CD4-positive, alpha-beta T cell treated with Interleukin-4 for 4 hours (primary cell): ENCODE data around the gene MED26.
"Not testable (repeated sequence)": the region's sequence is repeated elsewhere in the genome, so short reads cannot be mapped to it uniquely, and the experiment has no call there.

ENCODE experiments used
- DNase-seq: peaks from one replicate; pipeline ENCODE4 v3.0.0-alpha.2; 2020

Gene MED26

DNA sequence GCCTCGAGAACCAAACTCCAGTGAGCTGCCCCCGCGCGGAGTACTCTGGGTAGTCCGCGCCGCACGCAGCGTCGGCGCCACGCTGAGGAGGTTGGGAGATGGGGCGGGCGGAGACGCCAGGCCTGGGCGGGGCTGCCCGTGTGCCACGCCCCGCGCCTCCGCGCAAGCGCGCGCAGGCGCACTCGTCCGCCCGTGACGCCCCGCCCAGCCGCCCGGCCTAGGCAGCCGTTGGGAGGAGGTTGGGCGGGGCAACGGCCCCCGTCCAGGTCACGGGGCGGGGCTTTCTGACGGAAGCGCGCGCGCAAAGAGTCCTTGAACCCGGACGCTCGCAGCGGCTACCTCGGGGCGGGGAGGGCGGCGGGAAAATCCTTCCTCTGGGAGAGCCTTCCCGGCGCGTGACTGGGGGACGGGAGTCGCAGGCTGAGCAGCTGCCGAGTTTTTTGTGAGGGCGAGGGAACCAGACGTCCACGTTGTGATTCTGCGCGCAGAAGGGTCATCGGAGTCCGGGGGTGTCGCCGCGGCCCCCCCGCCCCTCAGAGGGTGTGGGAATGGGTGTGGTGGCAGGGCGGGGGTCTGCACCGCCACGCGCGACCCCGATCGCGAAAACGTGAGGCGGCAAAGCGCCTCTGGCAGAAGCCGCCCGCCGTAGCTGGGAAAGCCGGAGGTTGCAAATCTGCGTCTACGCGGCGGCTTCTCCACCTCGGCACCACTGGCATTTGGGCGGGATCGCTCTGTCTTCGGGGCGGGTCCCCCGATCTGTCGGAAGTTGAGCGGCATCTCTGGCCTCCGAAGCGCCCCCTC, at the start of gene MED26:
TSS of gene MED26 (minus strand) at position 22 of the 801 bp plus-strand sequence. CDS start 261 bp downstream, outside the sequence.
- peak; percentile 90 for DNase-seq

DNA sequence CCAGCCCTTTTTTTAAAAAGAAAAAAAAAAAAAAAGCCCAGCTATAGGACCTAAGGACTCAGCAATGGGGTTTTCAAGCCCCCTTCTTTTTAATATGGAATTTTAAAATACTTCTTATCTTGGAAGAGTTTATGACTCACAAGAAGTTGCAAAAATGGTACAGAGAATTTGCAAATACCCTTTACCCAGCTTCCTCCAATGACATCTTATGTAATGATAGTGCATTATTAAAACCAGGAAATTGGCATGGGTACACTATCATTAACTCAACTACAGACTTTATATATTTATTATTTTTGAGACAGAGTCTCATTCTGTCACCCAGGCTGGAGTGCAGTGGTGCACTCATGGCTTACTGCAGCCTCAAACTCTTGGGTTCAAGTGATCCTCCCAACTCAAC, 49.1 kb upstream of the MED26 start:
- no peak for DNase-seq

DNA sequence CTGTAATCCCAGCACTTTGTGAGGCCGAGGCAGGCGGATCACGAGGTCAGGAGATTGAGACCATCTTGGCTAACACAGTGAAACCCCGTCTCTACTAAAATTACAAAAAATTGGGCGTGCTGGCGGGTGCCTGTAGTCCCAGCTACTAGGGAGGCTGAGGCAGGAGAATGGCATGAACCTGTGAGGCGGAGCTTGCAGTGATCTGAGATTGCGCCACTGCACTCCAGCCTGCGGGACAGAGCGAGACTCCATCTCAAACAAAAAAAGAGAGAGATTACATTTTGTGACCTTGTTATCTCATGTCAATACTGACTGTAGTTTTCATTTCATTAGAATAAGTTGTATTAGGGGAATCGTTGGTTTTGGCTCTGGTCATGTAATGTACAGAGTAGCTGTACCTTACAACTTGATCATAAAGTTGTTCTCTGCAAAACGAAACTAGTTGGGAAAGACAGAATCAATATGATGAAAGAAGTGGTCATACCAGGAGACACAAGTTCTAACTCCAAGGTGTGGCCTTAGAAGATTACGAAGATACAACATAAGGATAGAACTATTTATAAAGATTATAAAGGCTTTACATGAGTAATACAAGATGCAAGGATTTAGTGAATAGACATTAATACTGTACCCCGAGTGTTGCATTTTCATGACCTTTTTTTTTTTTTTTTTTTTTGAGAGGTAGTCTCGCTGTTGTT, 48.2 kb upstream of the MED26 start:
- DNase-seq: no peak

- not testable (repeated sequence) for DNase-seq
Measured at GRCh38 chr19:16673839-16674238, 45.8 kb upstream of the MED26 start.

DNA sequence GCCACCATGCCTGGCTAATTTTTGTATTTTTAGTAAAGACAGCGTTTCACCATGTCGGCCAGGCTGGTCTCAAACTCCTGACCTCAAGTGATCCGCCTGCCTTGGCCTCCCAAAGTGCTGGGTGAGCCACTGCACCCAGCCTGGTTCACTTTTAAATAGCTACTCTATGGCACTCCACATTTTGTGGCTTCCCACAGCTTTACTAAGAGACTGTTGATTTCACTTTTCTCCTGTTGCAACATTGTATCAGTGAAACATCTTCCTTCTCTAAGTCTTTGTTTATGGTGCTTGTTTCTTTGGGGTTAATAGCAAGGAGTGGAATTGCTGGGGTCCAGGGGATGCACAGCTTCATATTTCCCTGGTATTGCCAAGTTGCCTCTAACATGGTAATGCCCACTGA, 45.2 kb upstream of the MED26 start:
- no peak for DNase-seq

- no peak for DNase-seq
Measured at GRCh38 chr19:16671652-16672274, 43.8 kb upstream of the MED26 start.

DNA sequence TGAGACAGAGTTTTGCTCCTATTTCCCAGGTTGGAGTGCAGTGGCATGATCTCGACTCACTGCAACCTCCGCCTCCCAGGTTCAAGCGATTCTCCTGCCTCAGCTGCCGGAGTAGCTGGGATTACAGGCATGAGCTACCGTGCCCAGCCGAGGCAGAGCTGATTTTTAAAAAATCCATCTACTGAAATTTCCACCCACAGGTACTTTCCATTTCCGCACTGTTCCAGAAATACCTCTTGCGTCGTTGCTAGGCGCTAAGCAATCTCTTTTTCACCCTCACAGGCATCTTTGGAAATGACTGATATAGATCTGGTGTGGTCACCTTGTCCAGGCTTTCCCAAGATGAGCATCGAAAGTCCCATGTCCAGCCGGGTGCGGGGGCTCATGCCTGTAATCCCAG, 42.3 kb upstream of the MED26 start:
- no peak for DNase-seq

- not testable (repeated sequence) for DNase-seq
Measured at GRCh38 chr19:16668702-16669101, 40.7 kb upstream of the MED26 start.

DNA sequence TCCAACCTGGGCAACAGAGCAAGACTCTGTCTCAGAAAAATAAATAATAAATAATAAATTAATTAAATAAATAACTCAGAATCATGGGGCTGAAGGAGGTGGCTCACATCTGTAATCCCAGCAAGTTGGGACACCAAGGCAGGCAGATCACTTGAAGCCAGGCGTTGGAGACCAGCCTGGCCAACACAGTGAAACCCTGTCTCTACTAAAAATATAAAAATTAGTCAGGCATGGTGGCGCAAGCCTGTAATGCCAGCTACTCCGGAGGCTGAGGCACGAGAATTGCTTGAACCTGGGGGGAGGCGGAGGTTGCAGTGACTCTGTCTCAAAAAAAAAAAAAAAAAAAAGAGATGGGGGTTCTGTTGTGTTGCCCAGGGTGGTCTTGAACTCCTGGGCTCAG, 40.2 kb upstream of the MED26 start:
- no peak for DNase-seq

- no peak for DNase-seq
Measured at GRCh38 chr19:16661480-16662034, 33.6 kb upstream of the MED26 start.

GRCh38 chr19:16660763-16661479, 32.9 kb upstream of the MED26 start, which contains the start of gene TMEM38A:
TSS of gene TMEM38A (plus strand) at chr19:16661139. CDS start at chr19:16661218, 79 bp downstream.
- DNase-seq: no peak

GRCh38 chr19:16659832-16660708, 32.1 kb upstream of the MED26 start, which contains the start of gene SMIM7:
TSS of gene SMIM7 (minus strand) at chr19:16660144. CDS start at chr19:16660110, 34 bp downstream.
- DNase-seq: peak; percentile 99

DNA sequence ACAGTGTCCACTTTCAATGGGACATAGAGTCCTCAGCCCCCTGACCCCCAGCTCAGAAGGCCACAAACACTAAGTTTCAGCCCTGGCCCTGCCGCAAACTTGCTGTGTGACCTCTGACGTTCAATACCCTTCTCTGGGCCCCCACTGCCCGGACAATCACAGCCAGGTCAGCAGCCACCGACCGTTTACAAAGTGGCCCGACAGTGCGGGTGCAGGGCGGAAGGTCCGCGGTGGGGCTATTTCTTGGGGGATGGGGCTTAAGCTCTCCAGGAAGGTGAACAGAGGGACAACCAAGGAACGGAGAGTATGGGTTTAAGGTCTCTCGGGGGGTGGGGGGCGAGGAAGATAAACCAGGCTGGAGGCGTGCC, 31.4 kb upstream of the MED26 start:
- no peak for DNase-seq

- DNase-seq: no peak
Measured at GRCh38 chr19:16657384-16657783, 29.4 kb upstream of the MED26 start.

DNA sequence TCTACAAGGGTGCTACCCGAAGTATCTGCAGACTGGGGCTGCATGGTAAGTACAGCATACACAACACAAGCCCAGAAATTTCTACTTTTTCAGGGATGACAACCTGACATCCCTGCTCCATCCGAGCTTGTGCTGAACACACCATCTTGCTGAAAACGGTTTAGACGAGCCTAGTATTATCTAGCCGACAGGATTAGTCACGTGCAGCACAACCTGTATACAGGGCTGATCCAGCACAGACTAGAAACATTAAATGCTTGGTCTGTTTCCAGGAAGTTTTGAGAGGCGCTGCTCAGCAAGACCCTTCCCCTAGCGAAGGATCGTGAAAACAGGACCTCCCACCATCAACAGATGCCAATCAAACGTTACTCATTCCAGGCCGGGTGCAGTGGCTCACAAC, 27.7 kb upstream of the MED26 start:
- DNase-seq: no peak

DNA sequence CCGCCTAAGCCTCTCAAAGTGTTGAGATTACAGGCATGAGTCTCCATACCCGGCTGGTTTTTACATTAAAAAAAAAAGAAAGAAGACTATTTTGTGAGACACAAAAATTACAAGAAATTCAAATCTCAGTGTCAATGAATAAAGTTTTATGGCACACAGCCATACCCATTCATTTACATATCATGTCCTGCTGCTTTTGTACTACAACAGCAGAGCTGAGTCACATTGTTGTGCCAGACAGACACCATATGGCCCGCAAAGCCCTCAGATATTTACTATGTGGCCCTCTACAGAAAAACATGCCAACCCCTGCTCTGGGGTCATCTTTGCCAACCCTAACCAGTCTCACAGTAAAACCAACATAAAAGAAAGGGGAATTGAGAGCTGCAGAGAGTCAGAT, 26.6 kb upstream of the MED26 start:
- no peak for DNase-seq

GRCh38 chr19:16654140-16654539, 26.1 kb upstream of the MED26 start:
- DNase-seq: no peak

DNA sequence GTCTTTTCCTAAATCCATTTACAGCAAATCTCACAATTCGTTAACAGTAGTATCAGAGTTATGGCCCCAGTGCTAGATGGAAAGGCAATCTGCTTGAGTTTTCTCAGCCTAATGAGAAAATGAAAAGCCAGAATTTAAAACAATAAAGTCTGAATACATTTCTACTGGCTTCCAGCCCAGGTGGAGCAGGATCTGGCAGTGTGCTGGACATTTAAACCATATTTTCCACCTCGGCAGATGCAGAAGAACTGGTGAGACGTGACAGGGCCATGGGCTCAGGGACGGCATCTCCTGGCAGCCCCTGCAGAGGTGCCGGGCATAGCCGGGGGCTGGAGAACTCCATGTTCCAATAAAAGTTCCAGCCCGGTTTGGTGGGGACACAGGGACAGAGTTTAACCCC, 24.9 kb upstream of the MED26 start:
- no peak for DNase-seq

GRCh38 chr19:16651421-16652188, 23.6 kb upstream of the MED26 start:
- DNase-seq: not testable (repeated sequence)

- no peak for DNase-seq
Measured at GRCh38 chr19:16650821-16651220, 22.8 kb upstream of the MED26 start.

DNA sequence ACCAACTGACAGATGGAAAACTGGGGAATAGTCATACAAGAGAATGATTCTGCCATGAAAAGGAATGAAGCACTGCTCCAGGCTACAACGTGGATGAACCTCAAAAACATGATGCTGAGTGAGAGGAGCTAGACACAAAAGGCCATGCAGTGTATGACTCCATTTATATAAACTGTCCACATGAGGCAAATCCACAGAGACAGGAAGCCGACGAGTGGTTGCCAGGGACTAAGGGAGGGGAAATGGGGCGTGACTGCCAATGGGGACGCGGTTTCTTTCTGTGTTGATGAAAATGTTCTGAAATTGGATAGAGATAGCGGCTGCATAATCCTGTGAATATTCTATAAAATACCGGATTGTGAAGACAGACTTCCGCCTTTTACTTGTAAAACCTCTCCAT, 21.7 kb upstream of the MED26 start:
- DNase-seq: no peak
